Tibial nerve (tissue), 4 donors: ENCODE measurements around the gene RAP1A.

Experiments
- EP300 ChIP-seq, 2 donors: sonication (generic); formaldehyde crosslinking; IDR thresholded peaks; one replicate each; pipeline ENCODE4 v1.6.1; 2017; ENCODE audit warnings: antibody characterized with exemption in 2 of 2, mild to moderate bottlenecking in 1 of 2
- POLR2A ChIP-seq, 2 donors: fragments of 450-650 bp; IDR thresholded peaks; one replicate each; pipeline ENCODE4 v1.6.1; 2017; ENCODE audit warnings: antibody characterized with exemption in 2 of 2, mild to moderate bottlenecking in 2 of 2, moderate library complexity in 2 of 2
- TF ChIP-seq, protein P1 (sequence below), 5 experiments: fragments of 200-600 bp in 3 of 5; fragments of 450-650 bp in 2 of 5; sonication (generic) in 3 of 5; IDR thresholded peaks; one replicate each; pipeline ENCODE4 v1.5.1; 2016 to 2019; ENCODE audit warnings: antibody characterized with exemption in 5 of 5, mild to moderate bottlenecking in 3 of 5, moderate library complexity in 2 of 5

DNA sequence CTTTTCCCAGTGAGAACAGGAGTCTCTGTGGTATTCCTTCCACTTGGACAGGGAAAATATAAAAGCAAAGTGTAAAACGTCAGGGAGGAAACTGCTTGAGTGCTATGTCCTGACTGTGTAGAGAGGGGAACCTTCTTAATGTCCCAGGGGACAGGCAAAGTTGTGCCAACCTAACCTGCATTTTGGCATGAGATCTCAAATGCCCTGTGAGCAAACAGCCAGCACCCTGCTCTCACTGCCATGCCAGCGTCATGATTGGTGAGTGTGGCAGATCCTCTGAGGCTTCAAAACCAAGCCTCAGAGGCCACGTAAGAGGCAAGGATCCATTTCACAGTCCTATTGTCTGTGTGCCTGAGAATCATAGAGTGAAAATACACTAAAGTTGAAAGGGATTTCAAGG lies 49.7 kb upstream of the RAP1A start:
- TF ChIP-seq, protein P1, sequence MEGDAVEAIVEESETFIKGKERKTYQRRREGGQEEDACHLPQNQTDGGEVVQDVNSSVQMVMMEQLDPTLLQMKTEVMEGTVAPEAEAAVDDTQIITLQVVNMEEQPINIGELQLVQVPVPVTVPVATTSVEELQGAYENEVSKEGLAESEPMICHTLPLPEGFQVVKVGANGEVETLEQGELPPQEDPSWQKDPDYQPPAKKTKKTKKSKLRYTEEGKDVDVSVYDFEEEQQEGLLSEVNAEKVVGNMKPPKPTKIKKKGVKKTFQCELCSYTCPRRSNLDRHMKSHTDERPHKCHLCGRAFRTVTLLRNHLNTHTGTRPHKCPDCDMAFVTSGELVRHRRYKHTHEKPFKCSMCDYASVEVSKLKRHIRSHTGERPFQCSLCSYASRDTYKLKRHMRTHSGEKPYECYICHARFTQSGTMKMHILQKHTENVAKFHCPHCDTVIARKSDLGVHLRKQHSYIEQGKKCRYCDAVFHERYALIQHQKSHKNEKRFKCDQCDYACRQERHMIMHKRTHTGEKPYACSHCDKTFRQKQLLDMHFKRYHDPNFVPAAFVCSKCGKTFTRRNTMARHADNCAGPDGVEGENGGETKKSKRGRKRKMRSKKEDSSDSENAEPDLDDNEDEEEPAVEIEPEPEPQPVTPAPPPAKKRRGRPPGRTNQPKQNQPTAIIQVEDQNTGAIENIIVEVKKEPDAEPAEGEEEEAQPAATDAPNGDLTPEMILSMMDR (IDR thresholded peaks at IDR 0.05) = no peak
- no peak for TF ChIP-seq EP300 (IDR thresholded peaks at IDR 0.05)
- no peak for TF ChIP-seq POLR2A (IDR thresholded peaks at IDR 0.05)
